OCI-LY1 (cell line): ENCODE results near the gene CSNK1E.

ENCODE experiments used
- EZH2 ChIP-seq: fragments of 200-600 bp; sonication (generic), shearing (Covaris generic); IDR thresholded peaks from 2 replicates; pipeline ENCODE4 v1.8.0; 2017; ENCODE audit warnings: borderline replicate concordance, mixed run types, mild to moderate bottlenecking, antibody characterized with exemption, low read length, moderate library complexity, mixed read lengths
- TF ChIP-seq, protein P1 (sequence below): fragments of 200-600 bp; sonication (generic), shearing (Covaris generic); IDR thresholded peaks from 2 replicates; pipeline ENCODE4 v1.5.1; 2017; ENCODE audit warnings: mild to moderate bottlenecking, antibody characterized with exemption, low read length, moderate library complexity, mixed read lengths

DNA sequence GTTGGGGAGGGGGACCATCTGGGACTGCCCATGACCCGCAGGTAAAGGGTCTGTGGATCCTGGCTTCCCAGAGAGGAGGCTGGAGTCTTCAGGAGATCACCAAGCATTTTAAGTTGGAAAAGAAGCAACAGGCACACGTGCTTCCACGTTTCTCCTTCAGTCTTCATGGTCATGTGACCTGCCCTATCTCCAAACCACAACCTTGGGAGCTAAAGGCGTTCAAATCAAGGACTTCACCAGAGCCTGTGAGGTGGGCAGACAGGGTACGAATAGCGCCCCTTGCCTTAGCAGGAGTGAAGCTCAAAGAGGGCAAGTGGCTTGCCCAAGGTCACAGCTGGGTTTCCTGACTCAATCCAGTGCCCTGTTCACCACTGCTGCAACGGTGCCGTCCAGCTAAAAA, 51.1 kb downstream of the CSNK1E start:
- TF ChIP-seq, protein P1, sequence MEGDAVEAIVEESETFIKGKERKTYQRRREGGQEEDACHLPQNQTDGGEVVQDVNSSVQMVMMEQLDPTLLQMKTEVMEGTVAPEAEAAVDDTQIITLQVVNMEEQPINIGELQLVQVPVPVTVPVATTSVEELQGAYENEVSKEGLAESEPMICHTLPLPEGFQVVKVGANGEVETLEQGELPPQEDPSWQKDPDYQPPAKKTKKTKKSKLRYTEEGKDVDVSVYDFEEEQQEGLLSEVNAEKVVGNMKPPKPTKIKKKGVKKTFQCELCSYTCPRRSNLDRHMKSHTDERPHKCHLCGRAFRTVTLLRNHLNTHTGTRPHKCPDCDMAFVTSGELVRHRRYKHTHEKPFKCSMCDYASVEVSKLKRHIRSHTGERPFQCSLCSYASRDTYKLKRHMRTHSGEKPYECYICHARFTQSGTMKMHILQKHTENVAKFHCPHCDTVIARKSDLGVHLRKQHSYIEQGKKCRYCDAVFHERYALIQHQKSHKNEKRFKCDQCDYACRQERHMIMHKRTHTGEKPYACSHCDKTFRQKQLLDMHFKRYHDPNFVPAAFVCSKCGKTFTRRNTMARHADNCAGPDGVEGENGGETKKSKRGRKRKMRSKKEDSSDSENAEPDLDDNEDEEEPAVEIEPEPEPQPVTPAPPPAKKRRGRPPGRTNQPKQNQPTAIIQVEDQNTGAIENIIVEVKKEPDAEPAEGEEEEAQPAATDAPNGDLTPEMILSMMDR: no peak
- TF ChIP-seq EZH2: no peak
